Parathyroid adenoma (tissue), 2 donors: Measurements from ENCODE around the gene RAB40C.

Experiments
- H2AFZ ChIP-seq: fragments of 300-600 bp; sonication (generic); one replicate; pipeline ENCODE4 v1.7.0; 2017; ENCODE audit warnings: antibody characterized with exemption, mild to moderate bottlenecking
- H3K27ac ChIP-seq: fragments of 300-600 bp; sonication (generic); one replicate; pipeline ENCODE4 v1.7.0; 2017
- H3K27me3 ChIP-seq: fragments of 300-600 bp; sonication (generic); one replicate; pipeline ENCODE4 v1.7.0; 2017; ENCODE audit warnings: low read length; ENCODE audit not compliant: control insufficient read depth, insufficient read depth
- H3K36me3 ChIP-seq: fragments of 300-600 bp; sonication (generic); one replicate; pipeline ENCODE4 v1.7.0; 2017; ENCODE audit warnings: low read length; ENCODE audit not compliant: control insufficient read depth, insufficient read depth
- H3K4me1 ChIP-seq: fragments of 300-600 bp; sonication (generic); one replicate; pipeline ENCODE4 v1.7.0; 2017; ENCODE audit warnings: control low read depth
- H3K4me2 ChIP-seq: fragments of 300-600 bp; sonication (generic); one replicate; pipeline ENCODE4 v1.7.0; 2017; ENCODE audit warnings: low read length
- H3K4me3 ChIP-seq: fragments of 300-600 bp; sonication (generic); one replicate; pipeline ENCODE4 v1.7.0; 2017; ENCODE audit warnings: low read depth, low read length
- H3K79me2 ChIP-seq: fragments of 300-600 bp; sonication (generic); one replicate; pipeline ENCODE4 v1.7.0; 2017; ENCODE audit warnings: control low read depth
- H3K9ac ChIP-seq: fragments of 300-600 bp; sonication (generic); one replicate; pipeline ENCODE4 v1.7.0; 2017; ENCODE audit warnings: mild to moderate bottlenecking
- H3K9me3 ChIP-seq: fragments of 300-600 bp; sonication (generic); one replicate; pipeline ENCODE4 v1.7.0; 2017; ENCODE audit warnings: low read length; ENCODE audit not compliant: control insufficient read depth
- TF ChIP-seq, protein P1 (sequence below): fragments of 300-600 bp; sonication (generic); IDR thresholded peaks from one replicate; pipeline ENCODE4 v1.7.0; 2017; ENCODE audit warnings: antibody characterized with exemption, mild to moderate bottlenecking
- donor health status: primary hyperparathyroidism.

The RAB40C gene

DNA sequence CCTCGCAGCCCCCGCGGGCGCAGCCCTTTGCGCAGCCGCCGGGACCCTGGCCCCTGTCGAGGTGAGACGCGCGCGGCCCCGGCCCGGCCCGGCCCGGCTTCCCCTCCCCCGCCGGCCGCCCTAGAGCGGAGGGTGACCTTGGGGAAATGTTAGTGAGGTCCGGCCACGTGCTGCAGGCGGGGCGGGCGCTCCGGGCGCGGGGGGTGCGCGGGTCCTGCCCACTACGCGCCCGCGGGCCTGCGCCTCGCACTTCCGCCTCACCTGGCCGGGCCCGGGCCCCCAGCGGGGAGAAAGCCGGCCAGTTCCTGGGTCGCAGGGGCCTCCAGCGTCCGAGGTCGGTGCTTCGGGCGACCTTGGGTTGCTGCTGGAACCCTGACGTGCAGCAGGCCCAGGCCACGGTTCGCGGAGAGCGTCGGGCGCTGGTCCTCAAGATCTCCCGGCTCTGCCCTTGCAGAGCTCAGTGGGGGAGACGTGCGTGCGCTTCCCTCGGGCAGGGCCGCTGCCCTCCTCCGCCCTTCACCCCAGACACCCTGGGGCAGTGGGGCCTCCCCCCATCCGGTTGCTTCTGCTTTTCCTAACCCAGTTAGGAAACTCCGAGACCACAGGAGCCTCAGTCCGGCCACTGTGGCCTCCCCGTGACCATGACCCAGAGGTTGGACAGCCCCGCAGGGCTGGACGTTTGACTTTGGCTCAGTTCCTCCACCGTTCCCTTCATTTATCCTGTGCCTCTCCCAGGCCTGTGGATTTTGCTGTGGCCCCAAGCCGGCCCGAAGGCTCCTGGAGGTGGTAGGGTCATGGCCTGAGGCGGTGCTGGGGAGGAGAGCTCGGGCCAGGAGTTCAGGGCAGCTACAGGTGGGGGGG lies 52.6 kb downstream of the RAB40C start:
- peaks cover 33% of the 10 kb centered on the region for H3K4me1 ChIP-seq
- no peaks in the 10 kb centered on the region for H3K27me3 ChIP-seq
- peak overlapping the region; percentile 83 for H3K4me2 ChIP-seq
- peak overlapping the region; percentile 83 for H3K4me3 ChIP-seq
- H3K36me3 ChIP-seq, result no peaks in the 10 kb centered on the region
- no peak overlapping the region for H3K9ac ChIP-seq
- peak overlapping the region; percentile 85 for H3K27ac ChIP-seq
- TF ChIP-seq, protein P1, sequence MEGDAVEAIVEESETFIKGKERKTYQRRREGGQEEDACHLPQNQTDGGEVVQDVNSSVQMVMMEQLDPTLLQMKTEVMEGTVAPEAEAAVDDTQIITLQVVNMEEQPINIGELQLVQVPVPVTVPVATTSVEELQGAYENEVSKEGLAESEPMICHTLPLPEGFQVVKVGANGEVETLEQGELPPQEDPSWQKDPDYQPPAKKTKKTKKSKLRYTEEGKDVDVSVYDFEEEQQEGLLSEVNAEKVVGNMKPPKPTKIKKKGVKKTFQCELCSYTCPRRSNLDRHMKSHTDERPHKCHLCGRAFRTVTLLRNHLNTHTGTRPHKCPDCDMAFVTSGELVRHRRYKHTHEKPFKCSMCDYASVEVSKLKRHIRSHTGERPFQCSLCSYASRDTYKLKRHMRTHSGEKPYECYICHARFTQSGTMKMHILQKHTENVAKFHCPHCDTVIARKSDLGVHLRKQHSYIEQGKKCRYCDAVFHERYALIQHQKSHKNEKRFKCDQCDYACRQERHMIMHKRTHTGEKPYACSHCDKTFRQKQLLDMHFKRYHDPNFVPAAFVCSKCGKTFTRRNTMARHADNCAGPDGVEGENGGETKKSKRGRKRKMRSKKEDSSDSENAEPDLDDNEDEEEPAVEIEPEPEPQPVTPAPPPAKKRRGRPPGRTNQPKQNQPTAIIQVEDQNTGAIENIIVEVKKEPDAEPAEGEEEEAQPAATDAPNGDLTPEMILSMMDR, result no peak
- H3K79me2 ChIP-seq, result peaks cover 34% of the 10 kb centered on the region
- H3K9me3 ChIP-seq, result no peaks in the 10 kb centered on the region
- H2AFZ ChIP-seq, result peak overlapping the region; percentile 25

- Histone ChIP-seq H3K4me3 (peak overlapping the region; percentile 83), H3K36me3 (no peaks in the 10 kb centered on the region), H3K9me3 (no peaks in the 10 kb centered on the region), H3K79me2 (peaks cover 34% of the 10 kb centered on the region), H3K27ac (peak overlapping the region; percentile 85), H3K27me3 (no peaks in the 10 kb centered on the region), H3K4me1 (peaks cover 36% of the 10 kb centered on the region), H3K9ac (no peak overlapping the region), H2AFZ (no peak overlapping the region), H3K4me2 (peak overlapping the region; percentile 83)
- TF ChIP-seq, protein P1, result no peak
Measured at GRCh38 chr16:643050-643368, 53.1 kb downstream of the RAB40C start.

DNA sequence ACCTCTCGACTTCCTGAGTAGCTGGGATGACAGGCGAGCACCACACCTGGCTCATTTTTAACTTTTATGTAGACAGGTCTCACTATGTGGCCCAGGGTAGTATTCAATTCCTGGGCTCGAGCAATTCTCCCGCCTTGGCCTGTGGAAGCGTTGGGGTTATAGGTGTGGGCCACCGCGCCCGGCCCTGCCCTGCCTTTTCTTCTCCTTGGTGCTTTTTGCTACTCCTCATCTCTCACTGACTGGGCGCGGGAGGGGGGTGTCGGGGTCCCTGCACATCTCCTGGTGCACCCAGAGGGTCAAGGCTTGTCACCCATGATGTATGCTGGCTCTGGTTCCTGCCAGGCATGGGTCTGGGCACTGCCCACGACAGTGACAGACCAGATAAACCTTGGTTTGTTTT lies 54.7 kb downstream of the RAB40C start:
- Histone ChIP-seq H3K4me1 (peaks cover 42% of the 10 kb centered on the region), H3K9ac (no peak overlapping the region), H3K9me3 (no peaks in the 10 kb centered on the region), H3K27me3 (no peaks in the 10 kb centered on the region), H2AFZ (no peak overlapping the region), H3K27ac (no peak overlapping the region), H3K36me3 (no peaks in the 10 kb centered on the region), H3K79me2 (peaks cover 34% of the 10 kb centered on the region), H3K4me2 (no peak overlapping the region), H3K4me3 (no peak overlapping the region)
- TF ChIP-seq, protein P1, result no peak

DNA sequence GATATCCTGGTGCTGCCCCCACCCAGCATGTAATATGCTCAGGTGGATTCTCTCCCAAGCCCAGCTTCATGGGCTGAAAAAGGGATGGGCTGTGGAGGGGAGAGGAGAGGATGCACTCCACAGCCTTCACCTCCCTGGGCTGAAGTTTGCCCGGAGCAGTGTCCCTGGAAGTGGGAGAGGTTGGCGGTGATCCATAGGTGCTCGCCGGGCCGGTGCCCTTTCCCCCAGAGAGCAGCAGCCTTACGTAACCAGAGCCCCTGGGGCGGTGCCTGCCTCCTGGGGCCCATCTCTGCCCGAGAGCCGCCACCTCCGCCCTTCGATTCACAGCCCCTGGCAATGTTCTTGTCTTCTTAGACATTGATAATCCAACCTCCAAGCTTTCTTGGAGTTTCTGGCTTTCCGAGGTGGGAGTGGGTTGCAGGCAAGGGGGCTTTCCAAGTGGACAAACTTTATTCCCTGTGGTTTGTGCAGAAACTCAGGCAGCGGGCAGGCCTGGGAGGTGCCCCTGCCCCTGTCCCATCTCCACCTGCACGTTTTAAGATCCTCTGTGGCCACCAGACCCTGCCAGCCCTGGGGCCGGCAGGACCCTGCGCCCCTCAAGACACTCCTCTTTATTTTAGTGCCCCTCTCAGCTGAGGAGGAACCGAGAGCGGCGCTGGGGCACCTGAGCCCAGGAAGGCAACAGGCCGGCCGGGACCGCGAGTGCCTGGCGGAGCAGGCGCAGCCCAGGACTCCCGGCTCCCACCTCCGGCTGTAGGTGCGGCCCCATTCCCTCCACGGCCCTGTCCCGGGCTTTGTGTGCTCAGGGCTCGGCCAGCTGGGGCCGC lies 56.2 kb downstream of the RAB40C start:
- no peaks in the 10 kb centered on the region for H3K36me3 ChIP-seq
- peaks cover 34% of the 10 kb centered on the region for H3K79me2 ChIP-seq
- peaks cover 46% of the 10 kb centered on the region for H3K4me1 ChIP-seq
- TF ChIP-seq, protein P1, result no peak
- no peaks in the 10 kb centered on the region for H3K27me3 ChIP-seq
- no peak overlapping the region for H3K9ac ChIP-seq
- H2AFZ ChIP-seq, result no peak overlapping the region
- peak overlapping the region; percentile 17 for H3K27ac ChIP-seq
- no peak overlapping the region for H3K4me3 ChIP-seq
- no peaks in the 10 kb centered on the region for H3K9me3 ChIP-seq
- H3K4me2 ChIP-seq, result no peak overlapping the region
